ENCODE data around the gene LDHA.

LDHA gene

DNA sequence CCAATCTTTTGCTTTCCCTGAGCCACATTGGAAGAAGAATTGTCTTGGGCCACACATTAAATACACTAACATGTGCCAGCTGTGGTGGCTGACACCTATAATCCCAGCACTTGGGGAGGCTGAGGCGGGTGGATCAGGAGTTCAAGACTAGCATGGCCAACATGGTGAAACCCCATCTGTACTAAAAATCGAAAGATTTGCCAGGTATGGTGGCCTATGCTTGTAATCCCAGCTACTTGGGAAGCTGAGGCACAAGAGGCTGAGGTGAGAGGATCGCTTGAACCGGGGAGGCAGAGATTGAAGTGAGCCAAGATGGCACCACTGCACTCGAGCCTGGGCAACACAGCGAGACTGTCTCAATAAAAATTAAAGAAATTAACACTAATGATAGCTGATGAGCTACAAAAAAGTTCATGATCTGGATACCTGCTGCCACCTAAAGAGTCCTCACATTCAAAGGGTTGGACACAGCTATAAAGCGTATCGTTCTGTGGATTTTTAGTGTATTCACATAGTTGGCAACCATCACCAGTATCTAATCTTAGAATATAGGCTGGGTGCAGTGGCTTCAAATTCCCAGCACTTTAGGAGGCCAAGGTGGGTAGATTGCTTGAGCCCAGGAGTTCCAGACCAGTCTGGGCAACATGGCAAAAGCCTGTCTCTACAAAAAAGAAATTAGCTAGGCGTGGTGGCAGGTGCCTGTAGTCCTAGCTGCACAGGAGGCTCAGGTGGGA, 14.4 kb downstream of the LDHA start:
- H3K4me3 ChIP-seq (ENCODE audit: severe bottlenecking) = no peak overlapping the region
- TF ChIP-seq, protein P1, sequence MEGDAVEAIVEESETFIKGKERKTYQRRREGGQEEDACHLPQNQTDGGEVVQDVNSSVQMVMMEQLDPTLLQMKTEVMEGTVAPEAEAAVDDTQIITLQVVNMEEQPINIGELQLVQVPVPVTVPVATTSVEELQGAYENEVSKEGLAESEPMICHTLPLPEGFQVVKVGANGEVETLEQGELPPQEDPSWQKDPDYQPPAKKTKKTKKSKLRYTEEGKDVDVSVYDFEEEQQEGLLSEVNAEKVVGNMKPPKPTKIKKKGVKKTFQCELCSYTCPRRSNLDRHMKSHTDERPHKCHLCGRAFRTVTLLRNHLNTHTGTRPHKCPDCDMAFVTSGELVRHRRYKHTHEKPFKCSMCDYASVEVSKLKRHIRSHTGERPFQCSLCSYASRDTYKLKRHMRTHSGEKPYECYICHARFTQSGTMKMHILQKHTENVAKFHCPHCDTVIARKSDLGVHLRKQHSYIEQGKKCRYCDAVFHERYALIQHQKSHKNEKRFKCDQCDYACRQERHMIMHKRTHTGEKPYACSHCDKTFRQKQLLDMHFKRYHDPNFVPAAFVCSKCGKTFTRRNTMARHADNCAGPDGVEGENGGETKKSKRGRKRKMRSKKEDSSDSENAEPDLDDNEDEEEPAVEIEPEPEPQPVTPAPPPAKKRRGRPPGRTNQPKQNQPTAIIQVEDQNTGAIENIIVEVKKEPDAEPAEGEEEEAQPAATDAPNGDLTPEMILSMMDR (IDR thresholded peaks at IDR 0.05; ENCODE audit: poor library complexity, severe bottlenecking) = no peak
- H3K36me3 ChIP-seq (ENCODE audit: low read depth) = peaks cover 51% of the 10 kb centered on the region
- H3K27me3 ChIP-seq (ENCODE audit: insufficient read depth, poor library complexity, severe bottlenecking) = no peaks in the 10 kb centered on the region
- H3K9me3 ChIP-seq (ENCODE audit: severe bottlenecking) = no peaks in the 10 kb centered on the region
- DNase-seq (ENCODE audit: low spot score) (no peak), ATAC-seq (ENCODE audit: low read depth) (peak; percentile 25)
- peaks cover 22% of the 10 kb centered on the region for H3K4me1 ChIP-seq (ENCODE audit: insufficient read depth, poor library complexity, severe bottlenecking)
- peak overlapping the region; percentile 96 for H3K27ac ChIP-seq (ENCODE audit: poor library complexity, severe bottlenecking)

DNA sequence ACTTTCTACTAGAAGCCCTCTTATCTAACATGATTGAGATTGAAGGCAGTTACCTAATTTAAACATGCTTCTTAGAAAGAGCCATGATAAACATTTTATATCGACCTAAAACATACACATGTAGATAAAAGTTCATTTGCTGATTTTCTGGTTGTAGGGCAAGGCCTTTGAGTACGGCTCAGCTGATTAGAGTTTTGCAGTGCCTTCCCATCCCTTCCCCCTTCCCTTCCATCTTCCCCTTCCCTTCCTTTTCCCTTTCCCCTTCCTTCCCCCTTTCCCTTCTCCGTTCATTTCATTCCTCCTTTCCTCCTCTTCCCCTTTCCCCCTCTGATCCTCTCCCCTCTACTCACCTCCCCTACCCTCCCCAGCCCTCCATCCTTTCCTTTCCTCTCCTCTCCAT, 22.1 kb downstream of the LDHA start:
- Histone ChIP-seq H3K4me1 (ENCODE audit: insufficient read depth, poor library complexity, severe bottlenecking) (no peaks in the 10 kb centered on the region), H3K27me3 (ENCODE audit: insufficient read depth, poor library complexity, severe bottlenecking) (no peaks in the 10 kb centered on the region), H3K9me3 (ENCODE audit: severe bottlenecking) (no peaks in the 10 kb centered on the region), H3K4me3 (ENCODE audit: severe bottlenecking) (no peak overlapping the region), H3K27ac (ENCODE audit: poor library complexity, severe bottlenecking) (no peak overlapping the region), H3K36me3 (ENCODE audit: low read depth) (no peaks in the 10 kb centered on the region)
- ATAC-seq (ENCODE audit: low read depth) (no peak), DNase-seq (ENCODE audit: low spot score) (no peak)
- TF ChIP-seq, protein P1 (IDR thresholded peaks at IDR 0.05; ENCODE audit: poor library complexity, severe bottlenecking) = no peak

DNA sequence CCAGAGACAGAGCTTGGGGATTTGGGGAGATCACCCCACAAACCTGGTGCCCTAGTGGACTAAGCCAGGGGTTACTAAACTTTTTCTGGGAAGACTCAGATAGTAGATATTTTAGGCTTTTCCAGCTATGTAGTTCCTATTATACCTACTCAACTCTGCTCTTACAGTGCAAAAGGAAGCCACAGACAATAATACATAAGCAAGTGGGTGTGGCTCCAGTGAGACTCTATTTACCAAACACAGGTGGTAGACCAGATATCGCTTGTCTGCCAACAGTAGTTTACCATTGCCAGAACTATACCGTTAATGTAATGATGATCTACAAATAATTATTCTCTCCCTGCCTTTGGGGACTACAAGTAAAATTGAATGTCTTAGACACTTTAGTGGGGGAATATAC, 24.7 kb downstream of the LDHA start:
- no peak overlapping the region for H3K4me3 ChIP-seq (ENCODE audit: severe bottlenecking)

DNA sequence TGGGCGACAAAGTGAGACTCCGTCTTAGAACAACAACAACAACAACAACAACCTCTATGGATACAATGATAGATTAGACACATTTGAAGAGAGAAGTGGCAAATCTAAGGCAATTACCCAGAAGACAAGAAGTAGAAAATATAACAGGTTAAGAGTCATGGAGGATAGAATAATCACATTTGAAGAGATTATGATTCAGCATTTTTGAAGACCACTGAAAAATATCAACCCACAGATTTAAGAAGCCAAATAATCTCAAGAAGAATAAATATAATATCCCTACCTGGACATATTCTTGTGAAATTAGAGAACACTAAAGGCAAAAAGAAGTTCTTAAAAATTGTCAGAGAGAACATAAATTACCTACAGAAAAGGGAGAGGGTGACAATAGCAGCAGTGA, 25.7 kb downstream of the LDHA start:
- TF ChIP-seq, protein P1 (IDR thresholded peaks at IDR 0.05; ENCODE audit: poor library complexity, severe bottlenecking) = no peak
- H3K9me3 ChIP-seq (ENCODE audit: severe bottlenecking) = no peaks in the 10 kb centered on the region
- ATAC-seq (ENCODE audit: low read depth) = no peak
- no peaks in the 10 kb centered on the region for H3K36me3 ChIP-seq (ENCODE audit: low read depth)
- no peaks in the 10 kb centered on the region for H3K27me3 ChIP-seq (ENCODE audit: insufficient read depth, poor library complexity, severe bottlenecking)
- no peaks in the 10 kb centered on the region for H3K4me1 ChIP-seq (ENCODE audit: insufficient read depth, poor library complexity, severe bottlenecking)
- H3K27ac ChIP-seq (ENCODE audit: poor library complexity, severe bottlenecking) = no peak overlapping the region
- DNase-seq (ENCODE audit: low spot score) = no peak
- no peak overlapping the region for H3K4me3 ChIP-seq (ENCODE audit: severe bottlenecking)

More for the DNA sequence above, 24.7 kb downstream of the LDHA start:
- Histone ChIP-seq H3K27me3 (ENCODE audit: insufficient read depth, poor library complexity, severe bottlenecking) (no peaks in the 10 kb centered on the region), H3K4me1 (ENCODE audit: insufficient read depth, poor library complexity, severe bottlenecking) (no peaks in the 10 kb centered on the region), H3K36me3 (ENCODE audit: low read depth) (no peaks in the 10 kb centered on the region), H3K9me3 (ENCODE audit: severe bottlenecking) (no peaks in the 10 kb centered on the region), H3K27ac (ENCODE audit: poor library complexity, severe bottlenecking) (no peak overlapping the region)
- ATAC-seq (ENCODE audit: low read depth) (no peak), DNase-seq (ENCODE audit: low spot score) (no peak)
- TF ChIP-seq, protein P1 (IDR thresholded peaks at IDR 0.05; ENCODE audit: poor library complexity, severe bottlenecking) = no peak

DNA sequence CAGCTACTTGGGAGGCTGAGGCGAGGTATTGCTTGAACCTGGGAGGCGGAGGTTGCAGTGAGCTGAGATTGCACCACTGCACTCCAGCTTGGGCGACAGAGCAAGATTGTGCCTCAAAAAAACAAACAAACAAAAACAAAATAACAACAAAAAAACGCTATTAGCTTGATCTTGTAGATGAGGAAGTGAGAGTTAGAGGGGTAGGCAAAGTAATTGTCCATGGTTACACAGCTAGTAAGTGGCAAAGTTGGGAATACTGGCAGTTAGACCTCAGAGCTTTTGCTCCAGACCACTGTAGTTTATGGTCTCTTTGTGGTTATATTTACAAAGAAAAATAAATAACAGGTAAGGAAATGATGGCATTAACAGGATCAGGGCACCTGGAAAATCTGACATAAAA, 32.9 kb downstream of the LDHA start:
- Histone ChIP-seq H3K27me3 (ENCODE audit: insufficient read depth, poor library complexity, severe bottlenecking) (no peaks in the 10 kb centered on the region), H3K4me1 (ENCODE audit: insufficient read depth, poor library complexity, severe bottlenecking) (no peaks in the 10 kb centered on the region), H3K27ac (ENCODE audit: poor library complexity, severe bottlenecking) (no peak overlapping the region), H3K4me3 (ENCODE audit: severe bottlenecking) (no peak overlapping the region), H3K36me3 (ENCODE audit: low read depth) (no peaks in the 10 kb centered on the region), H3K9me3 (ENCODE audit: severe bottlenecking) (no peaks in the 10 kb centered on the region)
- DNase-seq (ENCODE audit: low spot score) (no peak), ATAC-seq (ENCODE audit: low read depth) (no peak)
- TF ChIP-seq, protein P1 (IDR thresholded peaks at IDR 0.05; ENCODE audit: poor library complexity, severe bottlenecking) = no peak

Data from RWPE2 (cell line).